ENCODE data around the gene CACNA1I.

Gene CACNA1I

DNA sequence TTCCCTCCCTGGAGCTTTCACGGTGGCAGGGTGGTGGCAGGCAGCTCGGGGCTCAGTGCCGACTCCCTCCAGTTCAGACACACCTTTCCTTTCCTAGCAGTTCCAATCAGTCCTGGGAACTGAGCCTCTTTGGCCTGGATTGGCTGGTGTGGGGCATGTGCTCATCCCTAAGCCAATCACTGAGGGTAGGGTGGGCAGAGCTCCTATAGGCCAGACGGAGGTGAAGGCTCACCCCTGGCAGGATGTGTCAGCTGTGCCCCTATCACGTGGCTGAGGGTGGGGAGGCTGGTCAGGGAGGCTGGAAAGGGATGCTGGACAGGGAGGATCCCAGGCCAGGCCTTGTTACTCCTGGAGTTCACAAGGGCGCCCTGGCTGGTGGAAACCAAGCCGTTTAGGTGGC is 40.2 kb downstream of the CACNA1I start:
- DNase-seq (ENCODE audit: low read depth) = no peak
- no peak overlapping the region for H3K4me3 ChIP-seq (ENCODE audit: low read depth, low read length)
- TF ChIP-seq, protein P1, sequence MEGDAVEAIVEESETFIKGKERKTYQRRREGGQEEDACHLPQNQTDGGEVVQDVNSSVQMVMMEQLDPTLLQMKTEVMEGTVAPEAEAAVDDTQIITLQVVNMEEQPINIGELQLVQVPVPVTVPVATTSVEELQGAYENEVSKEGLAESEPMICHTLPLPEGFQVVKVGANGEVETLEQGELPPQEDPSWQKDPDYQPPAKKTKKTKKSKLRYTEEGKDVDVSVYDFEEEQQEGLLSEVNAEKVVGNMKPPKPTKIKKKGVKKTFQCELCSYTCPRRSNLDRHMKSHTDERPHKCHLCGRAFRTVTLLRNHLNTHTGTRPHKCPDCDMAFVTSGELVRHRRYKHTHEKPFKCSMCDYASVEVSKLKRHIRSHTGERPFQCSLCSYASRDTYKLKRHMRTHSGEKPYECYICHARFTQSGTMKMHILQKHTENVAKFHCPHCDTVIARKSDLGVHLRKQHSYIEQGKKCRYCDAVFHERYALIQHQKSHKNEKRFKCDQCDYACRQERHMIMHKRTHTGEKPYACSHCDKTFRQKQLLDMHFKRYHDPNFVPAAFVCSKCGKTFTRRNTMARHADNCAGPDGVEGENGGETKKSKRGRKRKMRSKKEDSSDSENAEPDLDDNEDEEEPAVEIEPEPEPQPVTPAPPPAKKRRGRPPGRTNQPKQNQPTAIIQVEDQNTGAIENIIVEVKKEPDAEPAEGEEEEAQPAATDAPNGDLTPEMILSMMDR (IDR thresholded peaks at IDR 0.05; ENCODE audit: low read depth, low read length, missing control alignments) = no peak

DNA sequence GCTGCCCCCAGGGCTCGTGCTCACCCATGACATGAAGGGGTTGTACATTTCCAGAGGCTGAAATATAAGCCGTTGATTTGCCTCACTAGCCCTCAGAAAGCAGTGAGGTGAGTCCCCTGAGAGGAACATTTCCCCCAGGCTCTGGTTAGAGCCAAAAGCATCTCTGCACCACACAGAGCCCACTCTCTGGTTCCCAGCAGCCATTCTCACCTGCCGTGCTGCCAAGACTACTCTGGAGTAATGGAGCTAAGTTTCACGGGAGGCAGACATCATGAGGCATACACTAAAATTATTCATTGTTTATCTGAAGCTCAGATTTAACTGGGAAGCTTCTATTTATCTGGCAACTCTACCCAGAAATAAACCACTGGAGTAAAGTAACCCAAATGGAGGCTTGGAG is 40.8 kb downstream of the CACNA1I start:
- H3K4me3 ChIP-seq (ENCODE audit: low read depth, low read length) = no peak overlapping the region
- no peak for DNase-seq (ENCODE audit: low read depth)
- TF ChIP-seq, protein P1 (IDR thresholded peaks at IDR 0.05; ENCODE audit: low read depth, low read length, missing control alignments) = no peak

DNA sequence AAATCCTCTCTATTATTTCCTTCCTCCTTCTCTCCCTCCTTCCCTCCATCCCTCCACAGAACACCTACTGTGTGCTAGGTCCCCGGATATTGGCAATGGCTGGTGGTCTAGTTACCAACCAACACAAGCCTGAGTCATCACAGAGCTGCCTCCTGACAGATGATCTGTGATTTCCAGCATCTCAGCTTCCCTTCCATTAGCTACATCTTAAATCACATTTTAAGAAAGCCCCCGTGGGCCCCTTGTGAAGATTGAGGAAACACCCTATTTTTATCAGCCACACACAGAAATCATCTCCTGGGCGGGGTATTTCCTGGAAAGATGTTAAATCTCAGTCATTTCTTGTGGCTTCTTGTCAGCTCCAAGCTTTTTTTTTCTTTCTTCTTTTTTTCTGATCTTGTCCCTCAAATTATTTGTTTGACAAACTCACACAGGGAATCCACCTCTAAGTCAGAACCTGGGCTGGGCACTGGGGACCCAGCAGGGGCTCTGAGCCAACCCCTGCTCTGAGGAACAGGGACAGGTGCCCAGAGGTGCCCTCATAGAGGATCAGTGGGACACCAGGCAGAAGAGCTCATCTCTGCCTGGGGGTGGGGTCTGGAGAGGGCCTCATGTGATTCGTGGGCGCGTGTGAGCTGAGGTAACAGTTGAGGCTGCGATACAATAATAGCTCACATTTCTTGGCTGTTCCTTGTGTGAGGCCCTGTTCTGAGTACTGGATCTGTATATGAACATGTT is 42.4 kb downstream of the CACNA1I start:
- H3K4me3 ChIP-seq (ENCODE audit: low read depth, low read length) = no peak overlapping the region
- TF ChIP-seq, protein P1 (IDR thresholded peaks at IDR 0.05; ENCODE audit: low read depth, low read length, missing control alignments) = no peak
- DNase-seq (ENCODE audit: low read depth) = no peak

DNA sequence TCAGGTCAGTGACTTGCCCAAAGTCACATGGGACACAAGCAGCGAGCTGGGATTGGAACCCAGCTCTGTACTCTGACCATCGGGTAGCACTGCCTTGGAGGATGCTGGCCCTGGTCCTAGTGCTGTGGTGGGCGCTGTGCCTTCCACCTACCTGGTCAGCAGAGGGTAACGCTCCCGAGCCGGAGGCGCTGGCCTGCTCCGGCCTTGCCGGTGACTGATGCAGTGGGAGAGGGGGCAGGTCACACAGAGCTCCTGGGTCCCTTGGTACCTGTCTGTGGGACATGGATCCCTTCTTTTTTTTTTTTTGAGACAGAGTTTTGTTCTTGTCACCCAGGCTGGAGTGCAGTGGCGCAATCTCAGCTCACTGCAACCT is 43.0 kb downstream of the CACNA1I start:
- no peak for DNase-seq (ENCODE audit: low read depth)
- H3K4me3 ChIP-seq (ENCODE audit: low read depth, low read length) = no peak overlapping the region
- TF ChIP-seq, protein P1 (IDR thresholded peaks at IDR 0.05; ENCODE audit: low read depth, low read length, missing control alignments) = no peak

DNA sequence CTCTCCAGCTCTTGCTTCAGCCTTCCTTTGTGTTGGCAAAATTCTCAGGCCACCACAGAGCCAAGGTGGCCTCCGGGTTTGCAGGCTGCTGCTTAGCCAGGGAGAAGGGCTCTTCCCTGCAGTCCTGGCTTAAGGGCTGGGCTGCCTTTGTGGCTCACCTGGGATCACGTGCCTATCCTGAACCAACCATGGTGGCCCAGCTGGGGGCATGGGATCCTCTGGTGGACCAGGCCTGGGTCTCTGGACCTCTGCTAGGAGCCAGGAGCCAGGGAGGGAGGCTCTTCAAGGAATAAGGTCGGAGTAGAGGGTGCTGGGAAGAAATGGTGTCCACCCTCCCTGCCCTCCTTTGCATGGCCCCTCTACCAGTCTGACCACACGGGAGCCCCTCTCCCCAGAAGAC is 43.9 kb downstream of the CACNA1I start:
- TF ChIP-seq, protein P1 (IDR thresholded peaks at IDR 0.05; ENCODE audit: low read depth, low read length, missing control alignments) = no peak
- no peak overlapping the region for H3K4me3 ChIP-seq (ENCODE audit: low read depth, low read length)
- DNase-seq (ENCODE audit: low read depth) = no peak

DNA sequence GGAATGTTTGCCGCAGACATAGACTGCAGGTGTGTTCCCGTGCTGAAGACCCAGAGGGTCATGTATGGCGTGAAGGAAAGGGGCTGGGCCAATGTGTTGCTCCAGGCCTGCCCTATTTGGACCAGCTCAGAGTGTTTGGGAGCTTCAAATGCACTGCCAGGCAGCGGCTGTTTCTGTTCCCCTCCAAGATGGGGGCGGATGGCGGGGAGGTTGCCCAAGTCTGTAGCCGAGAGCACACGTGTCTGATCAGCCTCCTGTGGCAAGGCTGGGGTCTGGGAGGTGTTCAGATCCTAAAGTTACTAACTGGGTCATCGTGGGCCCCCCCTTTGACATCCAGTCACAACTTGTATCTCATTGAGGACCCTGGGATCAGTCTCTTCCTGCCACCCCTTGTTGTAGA is 45.5 kb downstream of the CACNA1I start:
- no peak for DNase-seq (ENCODE audit: low read depth)
- TF ChIP-seq, protein P1 (IDR thresholded peaks at IDR 0.05; ENCODE audit: low read depth, low read length, missing control alignments) = no peak
- no peak overlapping the region for H3K4me3 ChIP-seq (ENCODE audit: low read depth, low read length)

DNA sequence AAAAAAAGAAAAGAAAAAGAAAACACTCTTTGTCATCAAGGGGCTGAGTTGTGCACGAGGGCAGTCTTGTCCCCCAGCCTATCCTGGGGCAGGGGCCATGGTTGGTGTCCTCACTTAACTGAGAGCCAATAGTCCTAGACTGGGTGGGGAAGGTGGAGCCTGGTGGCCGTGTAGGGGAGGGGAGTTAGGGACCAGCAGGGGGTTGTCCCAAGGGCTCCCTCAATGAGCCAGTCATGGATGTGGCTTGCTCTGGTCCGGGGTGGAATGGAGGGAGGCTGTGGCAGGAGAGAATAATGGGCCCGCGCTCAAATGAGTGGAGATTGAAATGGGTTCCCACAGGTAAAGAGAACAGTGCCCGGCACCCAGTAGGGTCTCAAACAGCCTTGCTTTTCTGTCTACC is 46.2 kb downstream of the CACNA1I start:
- DNase-seq (ENCODE audit: low read depth) = no peak
- H3K4me3 ChIP-seq (ENCODE audit: low read depth, low read length) = no peak overlapping the region
- TF ChIP-seq, protein P1 (IDR thresholded peaks at IDR 0.05; ENCODE audit: low read depth, low read length, missing control alignments) = no peak

Data from GM12864 (cell line).